HG02981 (cell line): ENCODE measurements around the gene KRT16.
"Not testable (repeated sequence)": the region's sequence is repeated elsewhere in the genome, so short reads cannot be mapped to it uniquely, and the experiment has no call there.

Source experiments
- ATAC-seq: cut with Tn5 transposase; IDR thresholded peaks from one replicate; pipeline ENCODE4 v1.9.1; 2021; ENCODE audit warnings: mild to moderate bottlenecking, moderate library complexity; ENCODE audit not compliant: unreplicated experiment

Gene KRT16

DNA sequence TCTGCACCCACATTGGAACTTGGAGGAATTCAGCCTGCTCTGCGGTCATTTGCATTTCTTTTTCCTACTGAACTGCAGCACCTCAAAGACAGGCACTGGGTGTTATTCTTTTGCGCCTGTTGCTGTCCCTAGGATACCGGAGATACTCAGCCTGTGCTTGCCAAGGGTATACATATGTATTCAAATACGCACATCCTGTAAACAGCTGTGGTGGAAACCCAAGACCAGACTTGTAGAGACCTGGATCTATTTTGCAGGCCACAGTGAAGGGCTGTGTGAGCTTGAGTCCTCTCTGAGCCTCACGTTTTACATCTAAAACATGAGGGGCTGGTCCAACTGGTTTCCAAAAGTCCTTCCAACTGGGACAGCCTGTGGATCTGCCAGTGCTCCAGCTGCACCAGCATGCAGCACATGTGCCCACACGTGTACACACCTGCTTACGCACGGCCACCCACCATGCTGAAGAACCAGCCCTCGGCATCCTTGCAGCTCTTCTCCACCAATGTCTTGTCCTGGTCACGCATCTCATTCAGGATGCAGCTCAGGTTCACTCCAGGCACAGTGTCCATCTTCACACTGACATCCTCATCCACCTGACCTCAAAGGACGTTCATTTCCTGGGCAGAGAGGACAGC, 16.2 kb upstream of the KRT16 start:
- ATAC-seq: not testable (repeated sequence)

GRCh38 chr17:41628073-41628370, 15.5 kb upstream of the KRT16 start:
- not testable (repeated sequence) for ATAC-seq

GRCh38 chr17:41627316-41628072, 14.9 kb upstream of the KRT16 start:
- no peak for ATAC-seq

DNA sequence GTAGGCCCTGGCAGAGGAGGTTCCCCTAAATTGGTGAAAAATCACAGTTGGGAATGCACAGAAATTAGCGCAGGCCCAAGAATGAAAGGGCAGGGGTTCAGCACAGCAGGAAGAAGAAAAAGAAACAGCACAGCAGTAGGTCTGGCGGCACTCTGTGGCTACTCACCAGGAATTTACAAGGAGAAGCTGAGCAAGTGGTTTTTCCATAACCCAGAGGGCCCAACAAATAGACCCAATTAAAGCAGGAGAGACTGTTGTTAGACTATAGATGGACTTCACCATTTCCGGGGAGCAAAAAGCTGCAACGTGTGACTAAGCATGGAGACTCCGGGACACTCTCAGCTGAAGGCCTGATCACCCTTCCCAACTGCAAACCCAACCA, 14.3 kb upstream of the KRT16 start:
- not testable (repeated sequence) for ATAC-seq

DNA sequence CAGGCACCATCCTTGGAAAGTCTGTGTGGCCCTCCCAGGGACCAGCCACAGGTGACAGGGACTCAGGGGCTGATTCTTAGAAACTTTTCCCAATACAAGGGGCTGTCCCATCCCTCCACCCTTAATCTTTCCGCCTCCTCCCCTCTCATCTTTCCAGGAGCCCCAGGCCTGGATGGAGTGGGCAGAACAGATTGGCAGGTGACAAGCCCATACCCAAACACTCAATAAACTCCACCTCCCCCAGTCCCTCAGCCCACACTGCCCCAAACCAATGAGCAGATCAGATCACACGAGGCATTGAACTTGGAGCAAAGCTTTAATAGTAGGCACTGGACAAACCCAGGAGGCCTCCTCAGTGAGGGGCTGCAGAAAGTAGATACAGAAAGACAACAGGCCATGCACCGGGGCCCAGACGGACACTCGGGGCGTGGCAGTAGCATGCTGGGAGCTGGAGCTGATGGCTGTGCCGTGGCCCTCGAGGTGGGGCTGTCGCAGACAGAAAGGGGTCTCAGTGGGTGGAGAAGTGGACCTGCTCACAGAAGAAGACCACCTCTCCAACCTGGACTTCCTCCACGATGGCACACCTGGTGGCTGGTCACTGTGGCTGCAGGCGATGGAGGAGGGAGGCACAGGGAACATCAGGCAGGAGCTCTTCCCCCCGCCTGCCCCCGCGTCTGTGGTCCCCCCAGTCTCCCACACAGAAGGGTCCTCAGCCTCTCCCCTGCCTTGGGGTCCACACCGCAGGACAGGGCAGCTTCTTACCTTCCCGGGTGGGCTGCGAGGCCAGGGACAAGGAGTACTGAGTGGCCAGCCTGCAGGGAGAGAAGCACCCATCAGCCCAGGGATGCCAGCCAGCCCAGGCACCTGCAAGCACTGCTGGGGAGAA, 13.7 kb upstream of the KRT16 start:
- ATAC-seq: not testable (repeated sequence)

- no peak for ATAC-seq
Measured at GRCh38 chr17:41625602-41626001, 13.0 kb upstream of the KRT16 start.

DNA sequence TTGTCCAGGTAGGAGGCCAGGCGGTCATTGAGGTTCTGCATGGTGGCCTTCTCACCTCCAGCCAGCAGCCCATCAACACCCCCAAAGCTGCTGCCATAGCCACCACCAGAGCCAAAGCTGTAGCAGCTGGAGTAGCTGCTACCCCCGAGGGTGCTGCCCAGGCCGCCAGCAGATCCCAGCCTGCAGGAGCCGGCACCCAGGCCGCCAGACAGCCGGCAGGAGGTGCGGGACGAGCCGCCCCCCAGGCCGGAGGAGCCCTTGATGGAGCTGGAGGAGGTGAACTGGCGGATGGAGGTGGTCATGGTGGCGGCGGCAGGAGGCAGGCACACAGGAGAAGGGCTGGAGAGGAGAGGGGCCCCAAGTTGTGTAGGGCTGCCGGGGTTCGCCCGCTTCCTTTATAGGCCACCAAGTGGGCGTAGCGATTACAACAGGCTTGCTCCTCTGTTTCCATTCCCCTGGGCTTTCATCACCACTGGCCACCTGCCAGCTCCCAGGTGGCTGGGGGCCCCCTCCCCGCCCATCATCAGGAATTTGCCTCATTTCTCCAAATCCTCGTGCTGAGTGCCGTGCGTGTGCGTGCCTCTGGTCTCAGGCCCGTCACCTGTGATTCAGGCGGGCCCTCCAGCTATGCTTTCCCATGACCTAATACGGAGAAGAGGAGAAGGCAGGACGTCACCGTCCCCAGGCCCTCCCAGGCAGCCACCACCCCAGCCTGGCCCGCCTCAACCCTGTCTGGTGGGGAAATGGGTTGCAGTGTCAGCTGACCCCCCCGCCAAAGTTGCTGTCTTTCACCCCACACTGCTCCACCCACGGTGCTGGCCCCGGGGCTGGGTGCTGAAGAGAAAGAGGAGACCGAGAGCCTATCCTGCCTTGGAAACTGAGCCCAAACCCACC, 11.9 kb upstream of the KRT16 start, which contains the start of gene KRT17:
TSS of gene KRT17 (minus strand) at position 368 of the 894 bp plus-strand sequence. CDS start at position 302, 66 bp downstream.
- no peak for ATAC-seq

- not testable (repeated sequence) for ATAC-seq
Measured at GRCh38 chr17:41623184-41623861, 10.8 kb upstream of the KRT16 start.

DNA sequence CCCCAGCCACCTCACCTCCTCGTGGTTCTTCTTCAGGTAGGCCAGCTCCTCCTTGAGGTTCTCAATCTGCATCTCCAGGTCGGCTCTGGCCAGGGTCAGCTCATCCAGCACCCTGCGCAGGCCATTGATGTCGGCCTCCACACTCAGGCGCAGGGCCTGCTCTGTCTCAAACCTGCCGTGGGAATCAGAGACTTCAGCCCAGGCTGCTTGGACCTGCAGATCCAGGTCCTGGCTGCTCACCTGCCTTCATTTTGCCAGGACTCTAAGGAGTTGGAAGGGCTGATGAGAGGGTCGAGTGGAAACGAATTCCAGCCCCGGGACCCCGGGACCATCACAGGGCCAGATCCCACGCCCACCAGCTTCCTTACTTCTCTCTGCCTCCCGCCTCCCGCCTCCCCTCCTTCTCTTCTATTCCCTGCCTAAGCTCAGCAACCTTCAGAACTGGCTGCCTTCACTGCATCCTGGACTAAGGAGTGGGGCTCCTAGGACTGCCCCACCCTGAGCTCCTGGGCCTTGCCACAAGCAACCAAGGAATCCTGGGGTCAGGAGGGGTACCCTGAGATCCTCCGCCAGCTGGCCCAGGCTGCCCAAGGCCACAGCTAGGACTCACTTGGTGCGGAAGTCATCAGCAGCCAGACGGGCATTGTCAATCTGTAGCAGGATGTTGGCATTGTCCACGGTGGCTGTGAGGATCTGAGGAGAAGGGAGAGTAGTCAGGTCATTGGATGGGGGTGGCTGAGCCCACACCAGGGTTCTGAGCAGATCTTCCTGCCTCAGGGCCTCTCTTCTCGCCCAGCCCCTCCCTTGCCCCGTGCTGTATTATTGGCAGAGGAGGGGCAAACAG, 10.0 kb upstream of the KRT16 start:
- ATAC-seq: not testable (repeated sequence)

DNA sequence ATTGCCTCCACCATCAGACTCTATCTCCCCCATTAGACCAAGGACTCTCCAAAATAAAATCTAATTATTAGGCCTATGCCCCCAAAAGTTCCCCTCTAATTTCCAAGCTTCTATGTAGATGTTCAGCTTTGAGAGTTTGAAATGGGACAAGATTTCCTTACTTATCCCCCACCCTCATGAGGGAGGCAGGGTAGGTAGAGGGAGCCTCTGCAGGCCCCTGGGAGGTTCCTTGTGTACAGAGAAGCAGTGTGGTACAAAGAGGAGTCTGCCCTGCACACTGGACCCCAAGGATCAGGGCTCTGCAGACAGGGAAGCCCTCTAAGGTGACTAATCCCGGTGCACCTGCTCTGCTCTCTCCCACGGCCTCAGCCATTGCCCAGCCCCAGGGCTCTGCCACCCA, 9.3 kb upstream of the KRT16 start:
- no peak for ATAC-seq

DNA sequence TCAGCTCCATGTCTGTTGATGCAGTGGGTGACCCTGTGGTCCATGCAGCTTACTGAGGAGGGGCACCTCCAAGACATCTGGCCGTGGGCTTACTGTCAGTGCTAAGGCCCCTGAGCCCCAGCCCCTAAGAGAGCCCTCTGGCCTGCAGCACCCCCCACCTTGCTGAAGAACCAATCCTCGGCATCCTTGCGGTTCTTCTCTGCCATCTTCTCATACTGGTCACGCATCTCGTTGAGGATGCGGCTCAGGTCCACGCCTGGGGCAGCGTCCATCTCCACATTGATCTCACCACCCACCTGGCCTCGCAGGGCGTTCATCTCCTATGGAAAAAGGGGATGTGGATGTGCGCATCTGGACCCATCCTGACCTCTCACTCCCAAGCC, 8.9 kb upstream of the KRT16 start:
- ATAC-seq: not testable (repeated sequence)

GRCh38 chr17:41620583-41621434, 8.2 kb upstream of the KRT16 start:
- ATAC-seq: no peak

DNA sequence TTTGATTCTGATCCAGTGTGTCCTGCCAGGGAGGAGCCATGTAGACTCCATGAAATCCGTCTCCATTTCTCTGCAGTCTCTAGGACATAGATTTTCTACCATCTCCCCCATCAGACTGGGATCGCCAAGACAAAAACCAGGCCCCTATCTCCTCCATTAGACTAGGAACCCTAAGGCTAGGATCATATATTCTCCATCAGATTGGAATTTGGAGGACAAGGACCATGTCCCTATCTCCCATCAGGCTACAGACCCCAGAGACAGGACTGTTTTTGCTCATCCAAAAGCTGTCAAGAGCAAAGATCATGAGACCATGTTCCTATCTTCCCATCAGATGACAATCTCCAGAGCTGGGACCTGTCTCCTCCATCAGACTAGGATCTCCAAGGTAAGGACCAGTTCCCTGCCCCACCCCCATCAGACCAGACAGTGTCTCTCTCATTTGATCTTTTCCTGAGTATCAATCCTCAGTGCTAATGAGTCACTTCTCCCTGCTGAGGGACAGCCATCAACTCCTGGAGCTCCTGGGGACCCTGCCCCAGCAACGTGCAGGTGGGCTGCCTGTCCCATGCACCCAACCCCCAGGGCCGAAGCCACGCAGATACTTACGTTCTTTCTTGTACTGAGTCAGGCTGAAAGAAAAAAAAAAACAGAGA, 7.5 kb upstream of the KRT16 start:
- not testable (repeated sequence) for ATAC-seq

DNA sequence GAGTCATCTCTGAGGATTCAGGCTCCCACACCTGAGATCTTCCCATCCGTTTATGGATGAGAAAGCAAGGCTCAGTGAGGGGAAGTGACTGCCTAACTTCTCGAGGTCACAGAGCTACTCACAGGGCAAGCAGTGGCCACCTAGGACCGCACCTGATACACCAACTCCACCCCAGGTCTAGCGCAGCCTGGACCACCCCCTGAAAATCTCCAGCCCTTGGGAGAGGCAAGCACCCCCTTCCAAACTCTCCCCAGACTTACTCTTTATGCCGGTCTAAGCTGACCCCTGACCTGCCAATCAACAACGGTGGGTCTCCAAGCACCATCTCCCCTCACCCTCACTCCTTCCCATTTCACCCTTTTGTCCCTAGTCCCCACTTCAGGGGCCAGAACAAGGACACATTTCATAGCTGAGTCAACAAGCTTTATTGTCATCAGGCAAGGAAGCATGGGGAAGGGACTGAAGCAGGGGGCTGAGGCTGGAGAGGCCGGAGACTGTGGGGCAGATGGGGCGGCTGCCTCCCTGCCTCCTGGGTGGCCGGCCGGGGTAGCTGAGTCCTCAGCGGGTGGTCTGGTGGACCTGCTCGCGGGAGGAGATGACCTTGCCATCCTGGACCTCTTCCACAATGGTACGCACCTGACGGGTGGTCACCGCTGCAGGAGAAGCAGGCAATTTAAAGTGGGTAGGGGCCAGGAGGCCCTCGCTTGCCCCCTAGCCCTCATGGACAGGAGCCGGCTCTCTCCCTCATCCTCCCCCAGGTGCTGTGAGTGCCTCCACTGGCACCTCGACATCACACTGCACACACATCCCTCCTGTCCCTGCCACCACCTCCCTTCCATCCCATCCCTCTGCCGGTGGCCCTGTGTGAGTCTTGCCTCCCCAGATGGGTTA, 6.7 kb upstream of the KRT16 start:
- ATAC-seq: no peak

DNA sequence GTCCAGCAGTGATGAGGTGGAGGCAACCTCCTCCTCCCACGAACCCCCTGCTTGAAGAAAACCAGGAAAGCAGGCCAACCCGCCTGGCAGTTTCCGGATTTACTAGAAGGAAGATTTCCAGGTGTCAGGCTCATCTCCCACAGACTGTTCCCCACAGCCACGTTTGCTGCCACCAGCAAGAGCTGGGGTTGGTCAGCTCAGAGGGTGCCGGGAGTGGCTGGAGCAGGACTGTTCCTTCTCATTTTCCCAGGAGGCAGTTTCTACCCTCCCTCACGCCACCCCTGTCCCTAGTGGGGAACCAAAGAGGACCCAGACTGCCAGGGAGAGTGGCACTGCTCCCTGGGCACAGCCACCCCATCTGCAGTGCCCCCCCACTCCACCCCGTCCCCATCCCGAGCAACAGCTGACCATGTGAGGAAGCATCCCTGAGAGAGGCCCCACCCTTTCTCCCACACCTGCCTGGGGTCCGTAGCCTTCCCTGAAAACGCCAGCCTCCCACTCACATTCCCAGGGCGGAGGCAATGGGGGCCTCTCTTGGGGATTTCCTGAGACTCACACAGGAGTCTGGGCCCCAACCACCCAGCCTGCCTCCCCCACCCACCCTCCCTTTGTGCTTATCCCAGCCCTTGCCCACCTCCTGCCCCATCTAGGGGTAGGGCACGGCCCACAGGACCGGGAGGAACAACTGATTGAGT, 5.9 kb upstream of the KRT16 start:
- no peak for ATAC-seq

DNA sequence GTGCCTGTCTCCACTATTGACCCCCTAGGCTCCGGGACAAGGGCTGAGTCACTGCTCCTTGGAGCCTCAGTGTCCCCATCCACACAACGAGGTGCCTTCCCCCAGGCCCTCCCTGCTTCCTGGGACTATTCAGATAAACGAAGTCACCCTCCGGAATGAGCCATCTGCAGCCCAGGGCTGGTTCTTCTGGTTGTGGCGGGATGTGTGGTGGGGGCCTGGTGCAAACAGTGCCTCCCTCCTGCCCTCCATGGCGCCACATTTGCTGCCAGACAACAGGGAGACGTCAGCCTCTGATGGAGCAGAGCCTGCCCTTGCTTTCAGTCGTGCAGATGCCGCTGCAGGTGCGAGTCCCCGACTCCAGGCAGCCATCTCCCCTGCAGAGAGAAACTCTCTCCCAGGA, 5.1 kb upstream of the KRT16 start:
- ATAC-seq: no peak
